ENCODE measurements around the gene HSPB1.
"Not testable (repeated sequence)": the region's sequence is repeated elsewhere in the genome, so short reads cannot be mapped to it uniquely, and the experiment has no call there.

Gene HSPB1

DNA sequence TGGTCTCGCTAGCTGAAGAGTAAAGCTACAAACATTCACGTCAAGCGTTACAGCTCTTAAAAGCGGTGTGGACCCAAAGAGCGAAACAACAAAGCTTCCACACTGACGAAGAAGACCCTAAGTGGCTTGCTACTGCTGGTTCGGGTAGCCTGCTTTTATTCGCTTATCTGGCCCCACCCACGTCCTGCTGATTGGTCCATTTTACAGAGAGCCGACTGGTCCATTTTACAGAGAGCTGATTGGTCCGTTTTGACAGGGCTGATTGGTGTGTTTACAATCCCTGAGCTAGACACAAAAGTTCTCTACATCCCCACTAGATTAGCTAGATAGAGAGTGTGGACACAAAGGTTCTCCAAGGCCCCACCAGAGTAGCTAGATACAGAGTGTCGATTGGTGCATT lies 6.4 kb downstream of the HSPB1 start:
- not testable (repeated sequence) for DNase-seq (ENCODE audit: low read depth, low spot score)

GRCh38 chr7:76309341-76310101 lies 7.0 kb downstream of the HSPB1 start:
- DNase-seq (ENCODE audit: low read depth, low spot score) = not testable (repeated sequence)

GRCh38 chr7:76310102-76310957 lies 7.9 kb downstream of the HSPB1 start:
- peak; percentile 52 for DNase-seq (ENCODE audit: low read depth, low spot score)

GRCh38 chr7:76311838-76312237 lies 9.4 kb downstream of the HSPB1 start:
- DNase-seq (ENCODE audit: low read depth, low spot score) = not testable (repeated sequence)

- DNase-seq (ENCODE audit: low read depth, low spot score) = peak; percentile 99
These were observed 11.7 kb downstream of the HSPB1 start for GRCh38 chr7:76314042-76314721.

DNA sequence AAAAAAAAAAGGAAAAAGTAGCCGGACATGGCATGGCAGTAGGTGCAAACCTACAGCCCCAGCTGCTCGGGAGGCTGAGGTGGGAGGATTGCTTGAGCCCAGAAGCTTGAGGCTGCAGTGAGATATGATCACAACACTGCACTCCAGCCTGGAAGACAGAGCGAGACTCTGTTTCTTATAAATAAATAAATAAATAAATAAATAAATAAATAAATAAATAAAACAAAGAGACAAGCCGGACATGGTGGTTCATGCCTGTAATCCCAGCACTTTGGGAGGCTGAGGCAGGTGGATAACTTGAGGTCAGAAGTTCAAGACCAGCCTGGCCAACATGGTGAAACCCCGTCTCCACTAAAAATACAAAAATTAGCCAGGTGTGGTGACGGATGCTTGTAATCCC lies 12.3 kb downstream of the HSPB1 start:
- not testable (repeated sequence) for DNase-seq (ENCODE audit: low read depth, low spot score)

- no peak for DNase-seq (ENCODE audit: low read depth, low spot score)
These were observed 12.9 kb downstream of the HSPB1 start for GRCh38 chr7:76315364-76315763.

DNA sequence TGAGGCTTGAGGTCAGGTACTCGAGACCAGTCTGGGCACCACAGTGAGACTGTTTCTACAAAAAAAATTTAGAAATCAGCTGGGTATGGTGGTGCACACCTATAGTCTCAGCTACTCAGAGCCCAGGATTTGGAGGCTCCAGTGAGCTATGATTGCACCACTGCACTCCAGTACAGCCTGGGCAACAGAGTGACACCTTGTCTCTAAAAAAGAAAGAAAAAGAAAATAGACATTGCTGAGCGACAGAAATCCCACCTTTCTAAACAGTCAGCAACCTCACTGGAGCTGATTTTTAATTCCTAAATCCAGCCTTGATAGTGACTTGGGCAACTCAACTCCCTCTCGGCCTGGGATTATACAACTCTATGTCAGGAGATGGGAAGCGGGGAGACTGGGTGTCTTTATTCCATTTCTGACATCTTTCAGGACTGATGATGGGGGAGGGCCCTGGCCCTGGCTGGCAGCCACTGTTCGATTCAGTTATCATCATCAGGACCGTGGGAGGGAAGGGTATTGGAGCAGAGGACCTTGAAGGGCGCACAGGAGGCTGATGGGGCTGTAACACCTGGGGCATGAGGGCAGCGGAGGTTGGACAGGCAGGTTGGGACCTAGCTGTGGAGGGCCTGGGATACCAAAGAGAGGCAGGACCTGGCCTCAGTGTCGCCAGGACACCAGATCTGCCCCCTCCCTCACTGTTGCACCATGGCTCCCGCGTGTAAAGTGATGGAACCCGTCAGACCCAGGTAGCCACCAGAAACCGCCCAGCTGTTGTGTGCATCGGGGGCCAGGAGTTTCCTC lies 14.7 kb downstream of the HSPB1 start:
- peak; percentile 32 for DNase-seq (ENCODE audit: low read depth, low spot score)

- DNase-seq (ENCODE audit: low read depth, low spot score) = peak; percentile 99
These were observed 15.5 kb downstream of the HSPB1 start for GRCh38 chr7:76317782-76318487.

DNA sequence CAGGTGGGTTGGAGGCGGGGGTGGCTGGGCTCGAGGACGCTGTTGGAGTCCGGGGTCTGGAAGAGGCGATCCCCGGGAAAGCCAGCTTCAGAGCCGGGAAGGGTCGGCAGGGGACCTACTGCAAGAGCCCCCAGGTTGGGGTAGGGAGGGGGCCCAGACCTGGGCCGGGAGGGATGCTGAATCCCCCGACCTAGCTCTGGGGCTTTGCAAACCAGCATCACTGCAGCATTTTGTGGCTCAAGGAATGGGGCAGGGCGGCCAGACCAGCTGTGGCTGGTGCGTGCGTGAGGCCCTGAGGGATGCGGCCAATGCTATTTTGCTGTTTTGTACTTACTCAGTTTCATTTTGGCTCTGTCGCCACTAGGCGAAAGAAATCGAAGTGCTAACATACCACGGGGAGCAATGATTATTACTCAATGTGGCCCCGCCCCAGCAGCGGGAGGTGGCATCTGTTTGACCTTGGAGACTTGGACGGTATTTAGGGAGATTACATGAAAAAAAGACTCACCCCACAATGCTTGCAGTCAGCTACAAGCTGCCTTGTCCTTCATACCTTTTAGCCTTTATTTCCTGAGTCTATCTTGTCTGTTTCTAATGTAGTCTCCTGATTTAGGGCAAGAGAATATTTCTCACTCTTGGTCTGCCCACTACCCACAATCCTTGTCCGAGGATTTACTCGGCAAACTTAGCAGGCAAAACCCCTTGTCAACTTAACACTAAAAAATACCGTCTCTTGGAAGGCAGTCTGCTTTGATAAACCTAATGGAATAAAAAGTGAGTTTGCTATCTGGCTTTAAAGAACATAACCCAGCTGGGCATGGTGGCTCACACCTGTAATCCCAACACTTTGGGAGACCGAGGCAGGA lies 16.2 kb downstream of the HSPB1 start:
- DNase-seq (ENCODE audit: low read depth, low spot score) = peak; percentile 86

DNA sequence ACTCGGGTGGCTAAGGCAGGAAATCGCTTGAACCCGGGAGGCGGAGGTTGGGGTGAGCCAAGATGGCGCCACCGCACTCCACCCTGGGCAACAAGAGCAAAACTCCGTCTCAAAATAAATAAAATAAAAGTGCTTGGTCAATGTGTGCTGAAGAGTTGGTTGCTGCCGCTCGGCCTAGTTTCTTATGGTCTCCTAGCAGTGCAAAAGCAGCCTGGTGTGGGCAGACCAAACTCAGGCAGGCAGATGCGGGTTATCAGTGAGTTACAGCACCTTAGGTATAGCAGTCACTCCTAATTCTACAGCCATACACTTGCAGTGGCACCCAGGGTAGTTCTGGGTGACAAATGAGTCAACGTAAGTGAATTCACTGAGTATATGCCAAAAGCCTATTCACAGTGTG lies 22.6 kb downstream of the HSPB1 start:
- no peak for DNase-seq (ENCODE audit: low read depth, low spot score)

GRCh38 chr7:76325811-76326210 lies 23.3 kb downstream of the HSPB1 start:
- no peak for DNase-seq (ENCODE audit: low read depth, low spot score)

- no peak for DNase-seq (ENCODE audit: low read depth, low spot score)
These were observed 24.3 kb downstream of the HSPB1 start for GRCh38 chr7:76326646-76327233.

GRCh38 chr7:76327610-76328009 lies 25.1 kb downstream of the HSPB1 start:
- DNase-seq (ENCODE audit: low read depth, low spot score) = no peak

DNA sequence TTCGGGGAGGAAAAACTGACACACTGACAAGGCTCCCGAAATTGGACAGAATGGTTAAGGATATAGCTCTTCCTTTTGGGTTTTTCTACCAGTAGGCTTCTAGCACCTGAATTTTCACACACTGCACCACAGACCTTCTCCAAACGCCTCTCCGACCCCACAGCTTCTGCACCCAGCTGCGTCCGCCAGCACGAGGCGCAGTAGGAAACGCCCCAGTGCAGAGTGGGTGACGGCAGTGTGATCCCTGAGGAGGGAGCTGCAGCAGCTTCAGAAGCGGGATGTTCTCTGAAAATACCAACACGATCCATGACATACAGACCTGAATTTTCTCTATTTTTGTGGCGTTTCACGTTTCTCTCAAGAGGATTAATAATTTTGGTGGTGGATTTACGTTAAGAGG lies 25.9 kb downstream of the HSPB1 start:
- no peak for DNase-seq (ENCODE audit: low read depth, low spot score)

DNA sequence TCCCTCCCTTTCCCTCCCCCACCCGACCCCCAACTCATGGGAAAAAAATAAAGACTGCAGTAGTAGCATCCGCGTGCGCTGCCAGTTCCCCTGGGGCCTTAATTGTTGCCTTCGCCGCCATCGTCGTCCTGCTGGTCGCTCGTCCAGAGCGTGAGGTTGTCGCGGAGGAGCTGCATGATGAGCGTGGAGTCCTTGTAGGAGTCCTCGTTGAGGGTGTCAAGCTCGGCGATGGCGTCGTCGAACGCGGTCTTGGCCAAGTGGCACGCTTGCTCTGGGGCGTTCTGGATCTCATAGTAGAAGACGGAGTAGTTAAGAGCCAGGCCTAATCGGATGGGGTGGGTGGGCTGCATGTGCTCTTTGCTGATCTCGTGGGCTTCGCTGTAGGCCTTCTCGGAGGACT lies 27.0 kb downstream of the HSPB1 start:
- DNase-seq (ENCODE audit: low read depth, low spot score) = no peak

DNA sequence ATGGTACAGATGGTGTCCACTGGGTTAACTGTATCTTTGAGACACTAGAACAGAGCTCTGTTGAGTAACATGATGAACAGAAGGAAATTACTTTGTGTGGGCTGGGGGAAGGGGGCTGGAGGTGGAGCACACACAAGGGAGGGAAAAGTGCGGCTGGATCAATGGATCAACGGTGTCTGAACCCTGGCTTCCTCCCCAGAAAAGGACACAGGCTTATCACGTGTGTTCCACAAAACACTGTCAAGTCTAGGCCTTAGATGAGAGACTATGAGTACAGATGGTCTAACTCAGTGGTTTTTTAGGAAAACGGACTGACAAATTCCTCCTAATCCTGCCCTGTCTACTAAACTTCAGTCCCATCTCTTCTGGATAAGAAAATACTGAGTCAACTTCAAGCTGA lies 27.8 kb downstream of the HSPB1 start:
- DNase-seq (ENCODE audit: low read depth, low spot score) = no peak

DNA sequence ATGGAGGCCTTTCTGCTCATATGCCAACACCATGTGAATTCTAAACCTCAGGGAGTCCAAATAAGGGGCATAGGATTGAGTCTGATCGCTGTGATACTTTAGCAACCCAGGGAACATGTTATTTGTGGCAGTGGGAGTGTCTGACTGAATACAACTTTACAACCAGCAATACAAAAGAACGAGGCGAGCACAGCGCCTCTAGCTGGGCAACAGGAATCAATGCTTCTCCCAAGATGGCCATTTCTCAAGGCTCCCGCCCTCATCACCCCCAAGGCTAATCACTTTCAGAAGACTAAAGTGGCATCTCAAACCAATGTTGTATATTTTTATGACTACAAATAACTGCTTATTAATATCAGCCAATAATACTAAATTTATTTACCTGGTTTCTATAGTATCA lies 28.2 kb downstream of the HSPB1 start:
- no peak for DNase-seq (ENCODE audit: low read depth, low spot score)

GRCh38 chr7:76332078-76332477 lies 29.6 kb downstream of the HSPB1 start:
- no peak for DNase-seq (ENCODE audit: low read depth, low spot score)
